CD4-positive, alpha-beta T cell treated with Interleukin-6 at 100 ng/mL for 8 hours (primary cell): ENCODE measurements around the gene TMEM150A.
"Not testable (repeated sequence)": the region's sequence is repeated elsewhere in the genome, so short reads cannot be mapped to it uniquely, and the experiment has no call there.

ENCODE experiments used
- DNase-seq: peaks from one replicate; pipeline ENCODE4 v3.0.0-alpha.2; 2020; ENCODE audit warnings: mixed read lengths, low spot score

Gene TMEM150A

GRCh38 chr2:85611705-85612587 lies 9.4 kb upstream of the TMEM150A start, which contains the start of gene C2orf68:
Gene C2orf68 (minus strand): TSS chr2:85612066. CDS start chr2:85611984, 82 bp downstream.
- DNase-seq: peak; percentile 81

- DNase-seq: no peak
These were observed 8.8 kb upstream of the TMEM150A start for GRCh38 chr2:85611217-85611704.

GRCh38 chr2:85607268-85608215 lies 5.0 kb upstream of the TMEM150A start:
- no peak for DNase-seq

- DNase-seq: no peak
These were observed 3.6 kb upstream of the TMEM150A start for GRCh38 chr2:85606116-85606455.

- DNase-seq: no peak
These were observed 3.1 kb upstream of the TMEM150A start for GRCh38 chr2:85605406-85606115.

- DNase-seq: no peak
These were observed 2.3 kb upstream of the TMEM150A start for GRCh38 chr2:85604568-85605339.

- DNase-seq: not testable (repeated sequence)
These were observed 1.6 kb upstream of the TMEM150A start for GRCh38 chr2:85604133-85604444.

- no peak for DNase-seq
These were observed 575 bp downstream of the TMEM150A start for GRCh38 chr2:85601771-85602475.

GRCh38 chr2:85600951-85601770 lies 1.3 kb downstream of the TMEM150A start:
- DNase-seq: no peak

GRCh38 chr2:85600235-85600575 lies 2.3 kb downstream of the TMEM150A start:
- no peak for DNase-seq

- no peak for DNase-seq
These were observed 2.8 kb downstream of the TMEM150A start for GRCh38 chr2:85599468-85600234.

- no peak for DNase-seq
These were observed 3.7 kb downstream of the TMEM150A start for GRCh38 chr2:85598594-85599340.

- DNase-seq: no peak
These were observed 5.3 kb downstream of the TMEM150A start for GRCh38 chr2:85597241-85597640.

GRCh38 chr2:85596486-85597143 lies 5.9 kb downstream of the TMEM150A start:
- no peak for DNase-seq

- no peak for DNase-seq
These were observed 6.5 kb downstream of the TMEM150A start for GRCh38 chr2:85596026-85596333.

GRCh38 chr2:85595301-85596025 lies 7.0 kb downstream of the TMEM150A start, which contains the start of gene RNF181:
Gene RNF181 (plus strand): TSS chr2:85595745. CDS start chr2:85595764, 19 bp downstream.
- DNase-seq: peak; percentile 94

GRCh38 chr2:85594715-85595300 lies 7.7 kb downstream of the TMEM150A start:
- no peak for DNase-seq
